A549 (cell line): ENCODE data around the gene REV1. TPM values are rescaled to one million over a fixed set of nuclear protein-coding genes. Genes with fewer than 3 reads are reported as not detected.
"Not testable (repeated sequence)": the region's sequence is repeated elsewhere in the genome, so short reads cannot be mapped to it uniquely, and the experiment has no call there.

Experiments
- ATAC-seq, 2 experiments: fragments of 200-7000 bp in 1 of 2; fragments of >200 bp in 1 of 2; cut with Nextera tagmentation in 1 of 2; cut with Tn5 transposase in 1 of 2; 3 replicates each; pipeline versions ENCODE4 v1.8.0 to v1.9.1; 2018 to 2020; ENCODE audit warnings: mild to moderate bottlenecking in 1 of 2, moderate library complexity in 1 of 2
- CTCF ChIA-PET: fragments of 300-600 bp; sonication (Branson Sonifier 250); formaldehyde crosslinking; extraction: SDS; loops from one replicate; lab custom pipeline; 2021; ENCODE audit warnings: antibody characterized with exemption, inconsistent platforms; lab: Yijun Ruan, JAX
- POLR2A ChIA-PET: fragments of 350-600 bp; formaldehyde crosslinking; extraction: SDS; loops from one replicate; lab custom pipeline; 2021; ENCODE audit warnings: antibody characterized with exemption, inconsistent platforms; lab: Yijun Ruan, JAX
- DNase-seq, 2 experiments: peaks; one replicate each; pipeline versions ENCODE4 v3.0.0 to v3.0.0-alpha.2; 2011 to 2016; ENCODE audit warnings: low read depth in 1 of 2, low spot score in 1 of 2
- FAIRE-seq: peaks from 2 replicates; lab custom pipeline; 2011; peaks lifted over from hg19 to GRCh38; lab: Jason Lieb, UNC
- H3K27ac ChIP-seq, 2 experiments: fragments of >200 bp; sonication (Bioruptor Twin); formaldehyde crosslinking; 3 replicates each; pipeline ENCODE4 v1.5.1; 2016 to 2017
- H3K4me1 ChIP-seq: fragments of >200 bp; sonication (Bioruptor Twin); formaldehyde crosslinking; 3 replicates; pipeline ENCODE4 v1.6.1; 2016
- H3K4me2 ChIP-seq: fragments of >200 bp; sonication (Bioruptor Twin); formaldehyde crosslinking; 3 replicates; pipeline ENCODE4 v1.6.1; 2016
- H3K4me3 ChIP-seq: fragments of >200 bp; sonication (Bioruptor Twin); formaldehyde crosslinking; 3 replicates; pipeline ENCODE4 v1.5.1; 2016
- H3K9me3 ChIP-seq: fragments of >200 bp; sonication (Bioruptor Twin); formaldehyde crosslinking; 3 replicates; pipeline ENCODE4 v1.6.1; 2016
- CHD2 ChIP-seq: fragments of 150-350 bp; IDR thresholded peaks from 2 replicates; pipeline ENCODE4 v1.6.1; 2014; ENCODE audit warnings: low read length; ENCODE audit not compliant: partially characterized antibody
- EHF ChIP-seq: fragments of 250-450 bp; sonication (Bioruptor Pico); IDR thresholded peaks from 2 replicates; pipeline ENCODE4 v1.5.0; 2020; ENCODE audit warnings: mild to moderate bottlenecking
- EHMT2 ChIP-seq: fragments of 200-600 bp; sonication (generic); IDR thresholded peaks from 2 replicates; pipeline ENCODE4 v1.6.1; 2016; ENCODE audit warnings: antibody characterized with exemption, low read depth, mild to moderate bottlenecking, moderate library complexity
- HEYL ChIP-seq: fragments of 250-450 bp; sonication (Bioruptor Pico); IDR thresholded peaks from 2 replicates; pipeline ENCODE4 v1.8.0; 2021; ENCODE audit warnings: mild to moderate bottlenecking, moderate library complexity
- HOXB13 ChIP-seq: fragments of 250-450 bp; sonication (Bioruptor Pico); IDR thresholded peaks from 2 replicates; pipeline ENCODE4 v1.5.0; 2020; ENCODE audit warnings: low read depth, mild to moderate bottlenecking, moderate library complexity
- HOXB5 ChIP-seq: fragments of 250-450 bp; sonication (Bioruptor Pico); IDR thresholded peaks from 2 replicates; pipeline ENCODE4 v1.5.0; 2020; ENCODE audit warnings: mild to moderate bottlenecking, moderate library complexity
- JUN ChIP-seq, 2 experiments: fragments of >200 bp; sonication (Bioruptor Twin); formaldehyde crosslinking; IDR thresholded peaks; 2 replicates in 1 of 2; 3 replicates in 1 of 2; pipeline ENCODE4 v1.6.1; 2016 to 2017
- KDM1A ChIP-seq: fragments of 200-600 bp; sonication (generic); IDR thresholded peaks from 2 replicates; pipeline ENCODE4 v1.6.1; 2016; ENCODE audit warnings: low read depth, mild to moderate bottlenecking
- KDM5A ChIP-seq: fragments of 200-600 bp; sonication (generic); IDR thresholded peaks from 2 replicates; pipeline ENCODE4 v1.6.1; 2016; ENCODE audit warnings: antibody characterized with exemption, mild to moderate bottlenecking
- MAZ ChIP-seq: fragments of 150-350 bp; IDR thresholded peaks from 2 replicates; pipeline ENCODE4 v1.6.1; 2014; ENCODE audit warnings: antibody characterized with exemption, low read depth, low read length, borderline replicate concordance
- MYC ChIP-seq: IDR thresholded peaks from 2 replicates; pipeline ENCODE4 v1.6.1; 2012; ENCODE audit warnings: mild to moderate bottlenecking, inconsistent platforms, low read length, improper control_type of control experiment, borderline replicate concordance
- NFE2L2 ChIP-seq: fragments of 150-350 bp; conservative IDR thresholded peaks from 2 replicates; pipeline ENCODE4 v1.6.1; 2014; ENCODE audit warnings: low read length
- NR3C1 ChIP-seq: fragments of >200 bp; sonication (Bioruptor Twin); formaldehyde crosslinking; IDR thresholded peaks from 3 replicates; pipeline ENCODE4 v1.6.1; 2017
- RFX5 ChIP-seq: fragments of 450-650 bp; IDR thresholded peaks from 2 replicates; pipeline ENCODE4 v1.7.1; 2014; ENCODE audit warnings: antibody characterized with exemption, mild to moderate bottlenecking, moderate library complexity
- SMC3 ChIP-seq: fragments of >200 bp; sonication (Bioruptor Twin); formaldehyde crosslinking; IDR thresholded peaks from 3 replicates; pipeline ENCODE4 v1.6.1; 2018; ENCODE audit warnings: inconsistent platforms
- ZFP36 ChIP-seq: fragments of 450-650 bp; IDR thresholded peaks from 2 replicates; pipeline ENCODE4 v1.6.1; 2014; ENCODE audit warnings: borderline replicate concordance; ENCODE audit not compliant: partially characterized antibody
- WGBS: methylation state at CpG from one replicate; pipeline ENCODE4 v1.1.6; 2017; ENCODE audit errors: missing lambda C conversion rate; 5-methylcytosine and 5-hydroxymethylcytosine counted together
- polyA plus RNA-seq, 4 experiments: library from polyadenylated mRNA; depleted of rRNA in 3 of 4; stranded (reverse); fragments of >200 nt; fragmentation: RNase III in 1 of 4; extraction: RNeasy Plus Mini Kit Qiagen cat#74134 plus additional on column Dnase treatment in 1 of 4; gene quantifications; 2 replicates in 3 of 4; 3 replicates in 1 of 4; pipeline ENCODE4 v1.2.3, GENCODE V29; 2011 to 2017
- TF ChIP-seq, protein P1 (sequence below): IDR thresholded peaks from 2 replicates; pipeline ENCODE4 v1.6.1; 2012
- TF ChIP-seq, protein P2 (sequence below): fragments of 200-600 bp; sonication (generic); IDR thresholded peaks from 2 replicates; pipeline ENCODE4 v1.6.1; 2016; ENCODE audit warnings: antibody characterized with exemption, mild to moderate bottlenecking, moderate library complexity
- TF ChIP-seq, protein P3 (sequence below): fragments of >200 bp; sonication (Bioruptor Twin); formaldehyde crosslinking; IDR thresholded peaks from 3 replicates; pipeline ENCODE4 v1.6.1; 2016
- TF ChIP-seq, protein P4 (sequence below): fragments of 250-450 bp; sonication (Bioruptor Pico); IDR thresholded peaks from 2 replicates; pipeline ENCODE4 v1.5.0; 2021; ENCODE audit warnings: mild to moderate bottlenecking, moderate library complexity, borderline replicate concordance

The REV1 gene
- polyA plus RNA-seq, 2 of the 4 experiments (the other 2 are of a cell fraction): 12.8 to 36.2 TPM

DNA sequence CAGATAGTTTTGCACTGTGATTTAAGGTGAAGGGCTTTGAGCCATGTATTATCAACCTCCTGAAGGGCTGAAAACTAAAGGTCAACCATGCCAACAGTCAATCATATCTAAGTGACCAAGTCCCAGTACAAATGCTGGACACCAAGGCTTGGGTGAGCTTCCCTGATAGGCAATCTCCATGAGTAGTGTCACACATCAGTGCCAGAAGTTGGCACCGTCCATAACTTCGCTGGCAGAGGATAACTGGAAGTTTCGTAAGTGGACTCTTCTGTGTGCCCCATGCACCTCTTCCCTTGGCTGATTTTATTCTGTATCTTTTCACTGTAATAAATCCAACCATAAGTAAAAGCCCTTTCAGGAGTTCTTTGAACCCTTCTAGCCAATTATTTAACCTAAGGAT lies 13.2 kb downstream of the REV1 start:
- no peak for FAIRE-seq

DNA sequence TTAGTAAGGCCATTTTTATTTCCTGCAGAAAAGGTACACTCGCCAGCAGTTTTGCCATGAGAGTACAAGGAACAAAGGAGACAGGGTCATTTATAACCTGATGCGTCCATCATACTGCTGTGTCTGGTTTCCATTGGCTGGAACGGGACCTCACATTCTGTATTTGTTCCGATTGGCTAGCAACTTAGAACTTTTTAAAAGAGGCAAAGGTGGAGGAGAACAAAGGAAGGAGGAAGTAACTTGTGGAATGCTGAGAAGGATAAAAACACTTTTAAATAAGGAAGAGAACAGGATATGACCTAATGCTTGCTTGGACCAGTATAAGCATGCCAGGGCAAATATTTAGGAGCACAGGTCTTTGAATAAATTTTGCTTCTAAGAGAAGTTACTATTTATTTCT lies 14.7 kb downstream of the REV1 start:
- H3K9me3 ChIP-seq, DNase-seq, H3K4me3 ChIP-seq, FAIRE-seq, POLR2A ChIA-PET, H3K27ac ChIP-seq, ATAC-seq, CTCF ChIA-PET: not testable (repeated sequence)
- H3K4me2 ChIP-seq: peak overlapping the region; percentile 35
- 91% methylated on average over 4 of the region's 4 CpGs for WGBS
- peaks cover 34% of the 10 kb centered on the region for H3K4me1 ChIP-seq

More for the DNA sequence above, 13.2 kb downstream of the REV1 start:
- POLR2A ChIA-PET: no interaction called here
- no peak overlapping the region for H3K4me2 ChIP-seq
- DNase-seq (no peak), ATAC-seq (no peak)
- peaks cover 42% of the 10 kb centered on the region for H3K4me1 ChIP-seq
- H3K4me3 ChIP-seq: no peak overlapping the region
- no peak overlapping the region for H3K27ac ChIP-seq
- H3K9me3 ChIP-seq: no peaks in the 10 kb centered on the region
- TF ChIP-seq JUN (IDR thresholded peaks at IDR 0.05) (no peak), EHMT2 (no peak), NFE2L2 (no peak), NR3C1 (no peak), HOXB5 (CRISPR knock-in tag) (no peak), HOXB13 (CRISPR knock-in tag) (no peak), HEYL (CRISPR knock-in tag) (no peak), SMC3 (no peak), CHD2 (no peak), ZFP36 (no peak), KDM1A (no peak), EHF (CRISPR knock-in tag) (no peak), MYC (no peak), RFX5 (no peak), KDM5A (no peak), MAZ (no peak)
- TF ChIP-seq, protein P1, sequence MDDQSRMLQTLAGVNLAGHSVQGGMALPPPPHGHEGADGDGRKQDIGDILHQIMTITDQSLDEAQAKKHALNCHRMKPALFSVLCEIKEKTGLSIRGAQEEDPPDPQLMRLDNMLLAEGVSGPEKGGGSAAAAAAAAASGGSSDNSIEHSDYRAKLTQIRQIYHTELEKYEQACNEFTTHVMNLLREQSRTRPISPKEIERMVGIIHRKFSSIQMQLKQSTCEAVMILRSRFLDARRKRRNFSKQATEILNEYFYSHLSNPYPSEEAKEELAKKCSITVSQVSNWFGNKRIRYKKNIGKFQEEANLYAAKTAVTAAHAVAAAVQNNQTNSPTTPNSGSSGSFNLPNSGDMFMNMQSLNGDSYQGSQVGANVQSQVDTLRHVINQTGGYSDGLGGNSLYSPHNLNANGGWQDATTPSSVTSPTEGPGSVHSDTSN: no peak
- TF ChIP-seq, protein P2, sequence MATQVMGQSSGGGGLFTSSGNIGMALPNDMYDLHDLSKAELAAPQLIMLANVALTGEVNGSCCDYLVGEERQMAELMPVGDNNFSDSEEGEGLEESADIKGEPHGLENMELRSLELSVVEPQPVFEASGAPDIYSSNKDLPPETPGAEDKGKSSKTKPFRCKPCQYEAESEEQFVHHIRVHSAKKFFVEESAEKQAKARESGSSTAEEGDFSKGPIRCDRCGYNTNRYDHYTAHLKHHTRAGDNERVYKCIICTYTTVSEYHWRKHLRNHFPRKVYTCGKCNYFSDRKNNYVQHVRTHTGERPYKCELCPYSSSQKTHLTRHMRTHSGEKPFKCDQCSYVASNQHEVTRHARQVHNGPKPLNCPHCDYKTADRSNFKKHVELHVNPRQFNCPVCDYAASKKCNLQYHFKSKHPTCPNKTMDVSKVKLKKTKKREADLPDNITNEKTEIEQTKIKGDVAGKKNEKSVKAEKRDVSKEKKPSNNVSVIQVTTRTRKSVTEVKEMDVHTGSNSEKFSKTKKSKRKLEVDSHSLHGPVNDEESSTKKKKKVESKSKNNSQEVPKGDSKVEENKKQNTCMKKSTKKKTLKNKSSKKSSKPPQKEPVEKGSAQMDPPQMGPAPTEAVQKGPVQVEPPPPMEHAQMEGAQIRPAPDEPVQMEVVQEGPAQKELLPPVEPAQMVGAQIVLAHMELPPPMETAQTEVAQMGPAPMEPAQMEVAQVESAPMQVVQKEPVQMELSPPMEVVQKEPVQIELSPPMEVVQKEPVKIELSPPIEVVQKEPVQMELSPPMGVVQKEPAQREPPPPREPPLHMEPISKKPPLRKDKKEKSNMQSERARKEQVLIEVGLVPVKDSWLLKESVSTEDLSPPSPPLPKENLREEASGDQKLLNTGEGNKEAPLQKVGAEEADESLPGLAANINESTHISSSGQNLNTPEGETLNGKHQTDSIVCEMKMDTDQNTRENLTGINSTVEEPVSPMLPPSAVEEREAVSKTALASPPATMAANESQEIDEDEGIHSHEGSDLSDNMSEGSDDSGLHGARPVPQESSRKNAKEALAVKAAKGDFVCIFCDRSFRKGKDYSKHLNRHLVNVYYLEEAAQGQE: no peak
- TF ChIP-seq, protein P3, sequence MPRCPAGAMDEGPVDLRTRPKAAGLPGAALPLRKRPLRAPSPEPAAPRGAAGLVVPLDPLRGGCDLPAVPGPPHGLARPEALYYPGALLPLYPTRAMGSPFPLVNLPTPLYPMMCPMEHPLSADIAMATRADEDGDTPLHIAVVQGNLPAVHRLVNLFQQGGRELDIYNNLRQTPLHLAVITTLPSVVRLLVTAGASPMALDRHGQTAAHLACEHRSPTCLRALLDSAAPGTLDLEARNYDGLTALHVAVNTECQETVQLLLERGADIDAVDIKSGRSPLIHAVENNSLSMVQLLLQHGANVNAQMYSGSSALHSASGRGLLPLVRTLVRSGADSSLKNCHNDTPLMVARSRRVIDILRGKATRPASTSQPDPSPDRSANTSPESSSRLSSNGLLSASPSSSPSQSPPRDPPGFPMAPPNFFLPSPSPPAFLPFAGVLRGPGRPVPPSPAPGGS: no peak
- TF ChIP-seq, protein P4, sequence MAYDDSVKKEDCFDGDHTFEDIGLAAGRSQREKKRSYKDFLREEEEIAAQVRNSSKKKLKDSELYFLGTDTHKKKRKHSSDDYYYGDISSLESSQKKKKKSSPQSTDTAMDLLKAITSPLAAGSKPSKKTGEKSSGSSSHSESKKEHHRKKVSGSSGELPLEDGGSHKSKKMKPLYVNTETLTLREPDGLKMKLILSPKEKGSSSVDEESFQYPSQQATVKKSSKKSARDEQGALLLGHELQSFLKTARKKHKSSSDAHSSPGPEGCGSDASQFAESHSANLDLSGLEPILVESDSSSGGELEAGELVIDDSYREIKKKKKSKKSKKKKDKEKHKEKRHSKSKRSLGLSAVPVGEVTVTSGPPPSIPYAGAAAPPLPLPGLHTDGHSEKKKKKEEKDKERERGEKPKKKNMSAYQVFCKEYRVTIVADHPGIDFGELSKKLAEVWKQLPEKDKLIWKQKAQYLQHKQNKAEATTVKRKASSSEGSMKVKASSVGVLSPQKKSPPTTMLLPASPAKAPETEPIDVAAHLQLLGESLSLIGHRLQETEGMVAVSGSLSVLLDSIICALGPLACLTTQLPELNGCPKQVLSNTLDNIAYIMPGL (CRISPR knock-in tag): no peak
- 98% methylated on average over 3 of the region's 3 CpGs for WGBS
- CTCF ChIA-PET: no interaction called here
